K562 (cell line): ENCODE results near the gene SDHAF3.
"Not testable (repeated sequence)": the region's sequence is repeated elsewhere in the genome, so short reads cannot be mapped to it uniquely, and the experiment has no call there.

Experiments
- CBFA2T3 ChIP-seq: fragments of 450-650 bp; IDR thresholded peaks from 2 replicates; pipeline ENCODE4 v1.6.1; 2017
- NFYB ChIP-seq: IDR thresholded peaks from 2 replicates; pipeline ENCODE4 v1.6.1; 2011; ENCODE audit warnings: mild to moderate bottlenecking, moderate library complexity; ENCODE audit not compliant: insufficient read length; ENCODE audit errors: extremely low read depth
- PHB ChIP-seq: fragments of 250-450 bp; sonication (Bioruptor Pico); IDR thresholded peaks from 2 replicates; pipeline ENCODE4 v1.5.0; 2021
- ZFP1 ChIP-seq: fragments of 450-650 bp; formaldehyde crosslinking; IDR thresholded peaks from 2 replicates; pipeline ENCODE4 v1.4.0; 2020; ENCODE audit warnings: mild to moderate bottlenecking, mixed read lengths
- TF ChIP-seq, protein P1 (sequence below), 3 experiments: IDR thresholded peaks in 2 of 3; conservative IDR thresholded peaks in 1 of 3; 2 replicates each; pipeline ENCODE4 v1.5.1; 2011 to 2012; ENCODE audit warnings: low read length in 3 of 3, mild to moderate bottlenecking in 3 of 3, control low read depth in 2 of 3, improper control_type of control experiment in 1 of 3, inconsistent platforms in 1 of 3, low read depth in 1 of 3, mixed read lengths in 1 of 3, moderate library complexity in 1 of 3; ENCODE audit not compliant: insufficient read depth in 2 of 3
- TF ChIP-seq, protein P2 (sequence below), 2 experiments: IDR thresholded peaks; 2 replicates each; pipeline ENCODE4 v1.6.1; 2012; ENCODE audit warnings: improper control_type of control experiment in 2 of 2, low read depth in 2 of 2, low read length in 2 of 2, borderline replicate concordance in 1 of 2
- TF ChIP-seq, protein P3 (sequence below): sonication (generic); formaldehyde crosslinking; IDR thresholded peaks from 2 replicates; pipeline ENCODE4 v1.8.1; 2022; ENCODE audit warnings: missing genetic modification reagents

DNA sequence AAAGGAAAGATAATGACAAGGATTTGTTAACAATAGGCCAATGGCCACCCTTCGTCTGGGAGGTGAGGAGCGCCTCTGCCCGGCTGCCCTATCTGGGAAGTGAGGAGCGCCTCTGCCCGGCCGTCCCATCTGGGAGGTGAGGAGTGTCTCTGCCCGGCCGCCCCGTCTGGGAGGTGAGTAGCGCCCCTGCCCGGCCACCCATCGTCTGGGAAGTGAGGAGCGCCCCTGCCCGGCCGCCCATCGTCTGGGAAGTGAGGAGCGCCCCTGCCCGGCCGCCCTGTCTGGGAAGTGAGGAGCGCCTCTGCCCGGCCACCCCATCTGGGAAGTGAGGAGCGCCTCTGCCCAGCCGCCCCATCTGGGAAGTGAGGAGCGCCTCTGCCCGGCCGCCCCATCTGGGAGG is 42.5 kb downstream of the SDHAF3 start:
- TF ChIP-seq, protein P1, sequence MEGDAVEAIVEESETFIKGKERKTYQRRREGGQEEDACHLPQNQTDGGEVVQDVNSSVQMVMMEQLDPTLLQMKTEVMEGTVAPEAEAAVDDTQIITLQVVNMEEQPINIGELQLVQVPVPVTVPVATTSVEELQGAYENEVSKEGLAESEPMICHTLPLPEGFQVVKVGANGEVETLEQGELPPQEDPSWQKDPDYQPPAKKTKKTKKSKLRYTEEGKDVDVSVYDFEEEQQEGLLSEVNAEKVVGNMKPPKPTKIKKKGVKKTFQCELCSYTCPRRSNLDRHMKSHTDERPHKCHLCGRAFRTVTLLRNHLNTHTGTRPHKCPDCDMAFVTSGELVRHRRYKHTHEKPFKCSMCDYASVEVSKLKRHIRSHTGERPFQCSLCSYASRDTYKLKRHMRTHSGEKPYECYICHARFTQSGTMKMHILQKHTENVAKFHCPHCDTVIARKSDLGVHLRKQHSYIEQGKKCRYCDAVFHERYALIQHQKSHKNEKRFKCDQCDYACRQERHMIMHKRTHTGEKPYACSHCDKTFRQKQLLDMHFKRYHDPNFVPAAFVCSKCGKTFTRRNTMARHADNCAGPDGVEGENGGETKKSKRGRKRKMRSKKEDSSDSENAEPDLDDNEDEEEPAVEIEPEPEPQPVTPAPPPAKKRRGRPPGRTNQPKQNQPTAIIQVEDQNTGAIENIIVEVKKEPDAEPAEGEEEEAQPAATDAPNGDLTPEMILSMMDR (IDR thresholded peaks at IDR 0.05 in 2 of 3, conservative IDR thresholded peaks at IDR 0.05 in 1 of 3; ENCODE audit: insufficient read depth in 2 of 3, low read depth in 1 of 3, low read length in 3 of 3): not testable (repeated sequence)
- TF ChIP-seq CBFA2T3; PHB; NFYB; ZFP1 (CRISPR knock-in tag): not testable (repeated sequence)
- TF ChIP-seq, protein P2, sequence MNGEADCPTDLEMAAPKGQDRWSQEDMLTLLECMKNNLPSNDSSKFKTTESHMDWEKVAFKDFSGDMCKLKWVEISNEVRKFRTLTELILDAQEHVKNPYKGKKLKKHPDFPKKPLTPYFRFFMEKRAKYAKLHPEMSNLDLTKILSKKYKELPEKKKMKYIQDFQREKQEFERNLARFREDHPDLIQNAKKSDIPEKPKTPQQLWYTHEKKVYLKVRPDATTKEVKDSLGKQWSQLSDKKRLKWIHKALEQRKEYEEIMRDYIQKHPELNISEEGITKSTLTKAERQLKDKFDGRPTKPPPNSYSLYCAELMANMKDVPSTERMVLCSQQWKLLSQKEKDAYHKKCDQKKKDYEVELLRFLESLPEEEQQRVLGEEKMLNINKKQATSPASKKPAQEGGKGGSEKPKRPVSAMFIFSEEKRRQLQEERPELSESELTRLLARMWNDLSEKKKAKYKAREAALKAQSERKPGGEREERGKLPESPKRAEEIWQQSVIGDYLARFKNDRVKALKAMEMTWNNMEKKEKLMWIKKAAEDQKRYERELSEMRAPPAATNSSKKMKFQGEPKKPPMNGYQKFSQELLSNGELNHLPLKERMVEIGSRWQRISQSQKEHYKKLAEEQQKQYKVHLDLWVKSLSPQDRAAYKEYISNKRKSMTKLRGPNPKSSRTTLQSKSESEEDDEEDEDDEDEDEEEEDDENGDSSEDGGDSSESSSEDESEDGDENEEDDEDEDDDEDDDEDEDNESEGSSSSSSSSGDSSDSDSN (IDR thresholded peaks at IDR 0.05; ENCODE audit: borderline replicate concordance in 1 of 2, low read depth in 2 of 2, low read length in 2 of 2): not testable (repeated sequence)
- TF ChIP-seq, protein P3, sequence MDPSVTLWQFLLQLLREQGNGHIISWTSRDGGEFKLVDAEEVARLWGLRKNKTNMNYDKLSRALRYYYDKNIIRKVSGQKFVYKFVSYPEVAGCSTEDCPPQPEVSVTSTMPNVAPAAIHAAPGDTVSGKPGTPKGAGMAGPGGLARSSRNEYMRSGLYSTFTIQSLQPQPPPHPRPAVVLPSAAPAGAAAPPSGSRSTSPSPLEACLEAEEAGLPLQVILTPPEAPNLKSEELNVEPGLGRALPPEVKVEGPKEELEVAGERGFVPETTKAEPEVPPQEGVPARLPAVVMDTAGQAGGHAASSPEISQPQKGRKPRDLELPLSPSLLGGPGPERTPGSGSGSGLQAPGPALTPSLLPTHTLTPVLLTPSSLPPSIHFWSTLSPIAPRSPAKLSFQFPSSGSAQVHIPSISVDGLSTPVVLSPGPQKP: not testable (repeated sequence)
